Brain microvascular endothelial cell (primary cell): ENCODE measurements around the gene CCDC33.

ENCODE experiments used
- DNase-seq: peaks from one replicate; pipeline ENCODE4 v3.0.0-alpha.2; 2020
- H3K27ac ChIP-seq: fragments of 250-450 bp; sonication (Bioruptor Pico); 2 replicates; pipeline ENCODE4 v1.5.1; 2020; ENCODE audit warnings: mild to moderate bottlenecking, moderate library complexity
- H3K27me3 ChIP-seq: fragments of 250-450 bp; sonication (Bioruptor Pico); replicated peaks from 2 replicates; pipeline ENCODE4 v1.5.1; 2020; ENCODE audit warnings: mild to moderate bottlenecking
- H3K36me3 ChIP-seq: fragments of 250-450 bp; sonication (Bioruptor Pico); replicated peaks from 2 replicates; pipeline ENCODE4 v1.5.1; 2020; ENCODE audit warnings: mild to moderate bottlenecking
- H3K4me3 ChIP-seq: 2 replicates; pipeline ENCODE4 v1.5.1; 2011; ENCODE audit warnings: low read depth, mild to moderate bottlenecking, control low read depth, low read length, moderate library complexity
- CTCF ChIP-seq: IDR thresholded peaks from 2 replicates; pipeline ENCODE4 v1.5.1; 2011; ENCODE audit warnings: low read depth, mild to moderate bottlenecking, moderate library complexity, low read length, control low read depth, inconsistent platforms; ENCODE audit errors: missing control alignments
- in situ Hi-C: cut with HindIII; loops from 2 replicates; pipeline ENCODE4 v1.10.0; 2017; ENCODE audit warnings: low sequenced_read_pairs, low pct_ligation_motif_present

CCDC33 gene

GRCh38 chr15:74209997-74210671, 26.0 kb upstream of the CCDC33 start:
- in situ Hi-C loops: no loop called here

GRCh38 chr15:74210729-74211128, 25.4 kb upstream of the CCDC33 start:
- H3K4me3 ChIP-seq: no peak overlapping the region
- no peaks in the 10 kb centered on the region for H3K27me3 ChIP-seq
- in situ Hi-C loops: no loop called here
- no peak for TF ChIP-seq CTCF
- no peaks in the 10 kb centered on the region for H3K36me3 ChIP-seq
- DNase-seq: no peak
- H3K27ac ChIP-seq: peak overlapping the region; percentile 54

More at GRCh38 chr15:74209997-74210671, 26.0 kb upstream of the CCDC33 start:
- no peak overlapping the region for H3K4me3 ChIP-seq
- no peak for TF ChIP-seq CTCF
- peak; percentile 90 for DNase-seq
- no peaks in the 10 kb centered on the region for H3K27me3 ChIP-seq
- H3K27ac ChIP-seq: peak overlapping the region; percentile 54
- no peaks in the 10 kb centered on the region for H3K36me3 ChIP-seq

GRCh38 chr15:74211656-74212055, 24.5 kb upstream of the CCDC33 start:
- H3K27ac ChIP-seq: no peak overlapping the region
- no peak for TF ChIP-seq CTCF

GRCh38 chr15:74212494-74212893, 23.6 kb upstream of the CCDC33 start:
- in situ Hi-C loops: no loop called here
- H3K27me3 ChIP-seq: no peaks in the 10 kb centered on the region
- no peak for TF ChIP-seq CTCF

More at GRCh38 chr15:74211656-74212055, 24.5 kb upstream of the CCDC33 start:
- no peaks in the 10 kb centered on the region for H3K27me3 ChIP-seq
- H3K4me3 ChIP-seq: no peak overlapping the region
- H3K36me3 ChIP-seq: no peaks in the 10 kb centered on the region
- in situ Hi-C loops: no loop called here
- no peak for DNase-seq

GRCh38 chr15:74213858-74214284, 22.3 kb upstream of the CCDC33 start:
- no peak overlapping the region for H3K27ac ChIP-seq
- in situ Hi-C loops: no loop called here
- no peak for DNase-seq
- no peak for TF ChIP-seq CTCF
- H3K27me3 ChIP-seq: no peaks in the 10 kb centered on the region
- no peak overlapping the region for H3K4me3 ChIP-seq
- no peaks in the 10 kb centered on the region for H3K36me3 ChIP-seq

More at GRCh38 chr15:74212494-74212893, 23.6 kb upstream of the CCDC33 start:
- no peak overlapping the region for H3K4me3 ChIP-seq
- H3K27ac ChIP-seq: no peak overlapping the region
- H3K36me3 ChIP-seq: no peaks in the 10 kb centered on the region
- no peak for DNase-seq
